T1000 (cell line): ENCODE measurements around the gene ZNF414.

Experiments used
- DNase-seq: peaks from one replicate; lab custom pipeline; 2025; ENCODE audit warnings: mixed read lengths; lab: John Stamatoyannopoulos, UW

The ZNF414 gene

DNA sequence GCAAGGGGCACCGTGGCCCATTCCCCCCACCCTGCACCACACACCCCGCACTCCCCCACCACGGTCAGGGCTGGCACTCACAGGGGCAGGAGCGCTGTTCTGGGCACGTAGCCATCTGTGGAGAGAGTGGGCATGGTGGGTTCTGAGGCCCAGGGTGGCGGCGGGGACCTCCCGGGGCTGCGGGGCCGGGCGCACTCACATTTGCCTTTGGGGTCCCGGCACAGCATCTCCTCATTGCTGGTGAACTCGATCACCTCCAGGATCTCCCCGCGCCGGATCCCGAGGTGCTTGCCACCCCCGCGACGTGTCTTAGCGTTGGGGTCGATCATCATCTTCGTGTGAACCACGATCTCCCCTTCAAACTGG lies 23.6 kb downstream of the ZNF414 start:
- DNase-seq, result no peak

DNA sequence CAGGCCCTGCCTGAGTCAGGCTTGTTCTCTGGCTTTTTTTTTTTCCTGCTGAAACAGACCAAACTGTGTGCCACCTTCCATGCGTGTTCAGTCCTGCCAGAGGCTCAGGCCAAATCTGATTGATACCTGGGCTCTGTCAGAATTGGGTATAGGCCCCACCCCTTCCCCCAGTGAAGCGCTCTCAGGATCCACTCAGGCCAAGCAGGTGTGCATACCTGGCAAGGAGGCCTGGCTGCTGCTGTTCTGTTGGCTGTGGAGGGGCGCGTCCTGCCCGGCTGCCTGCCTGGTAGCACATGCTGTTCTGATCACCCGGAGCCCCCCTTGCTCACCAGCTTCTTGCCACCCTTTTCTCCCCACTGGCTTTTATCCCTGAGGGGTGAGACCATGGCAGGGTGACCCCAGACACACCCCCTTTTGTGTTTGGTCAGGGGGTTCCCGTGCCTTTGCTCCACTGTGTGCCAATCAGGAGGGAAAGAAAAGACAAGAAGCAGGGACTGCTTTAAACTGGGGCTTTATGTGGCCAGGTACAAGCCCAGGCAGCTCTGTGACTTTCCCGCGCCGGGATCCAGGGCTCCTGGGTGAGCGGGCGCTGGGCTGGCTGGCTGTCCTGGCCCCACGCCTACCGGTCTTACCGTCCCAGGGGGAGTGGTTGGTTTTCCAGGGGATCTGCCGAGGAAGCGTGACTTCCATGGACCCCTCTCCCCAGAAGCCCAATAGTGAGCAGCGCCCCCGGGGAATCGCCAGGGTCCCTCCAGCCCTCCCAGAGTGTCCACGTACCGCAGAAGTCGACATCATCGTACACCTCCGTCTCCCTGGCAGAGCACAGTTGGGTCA lies 24.2 kb downstream of the ZNF414 start:
- no peak for DNase-seq

DNA sequence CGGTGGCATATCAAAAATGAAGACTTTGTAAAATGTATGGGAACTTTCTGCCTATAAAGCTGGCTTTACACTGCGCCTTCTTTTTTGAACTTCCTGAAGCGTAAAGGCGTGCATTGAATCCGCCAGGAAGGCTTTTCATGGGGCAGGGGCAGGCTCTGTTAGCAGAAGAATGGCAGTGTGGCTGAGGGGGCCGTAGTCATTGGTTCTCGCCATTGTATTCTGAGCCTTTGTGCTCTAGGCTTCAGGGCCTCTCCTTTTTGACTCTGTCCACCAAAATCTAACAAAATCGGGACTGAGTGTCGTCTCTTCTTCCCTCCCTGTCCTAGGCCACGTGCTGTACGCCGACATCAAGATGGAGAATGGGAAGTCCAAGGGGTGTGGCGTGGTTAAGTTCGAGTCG lies 25.6 kb downstream of the ZNF414 start:
- DNase-seq, result no peak

DNA sequence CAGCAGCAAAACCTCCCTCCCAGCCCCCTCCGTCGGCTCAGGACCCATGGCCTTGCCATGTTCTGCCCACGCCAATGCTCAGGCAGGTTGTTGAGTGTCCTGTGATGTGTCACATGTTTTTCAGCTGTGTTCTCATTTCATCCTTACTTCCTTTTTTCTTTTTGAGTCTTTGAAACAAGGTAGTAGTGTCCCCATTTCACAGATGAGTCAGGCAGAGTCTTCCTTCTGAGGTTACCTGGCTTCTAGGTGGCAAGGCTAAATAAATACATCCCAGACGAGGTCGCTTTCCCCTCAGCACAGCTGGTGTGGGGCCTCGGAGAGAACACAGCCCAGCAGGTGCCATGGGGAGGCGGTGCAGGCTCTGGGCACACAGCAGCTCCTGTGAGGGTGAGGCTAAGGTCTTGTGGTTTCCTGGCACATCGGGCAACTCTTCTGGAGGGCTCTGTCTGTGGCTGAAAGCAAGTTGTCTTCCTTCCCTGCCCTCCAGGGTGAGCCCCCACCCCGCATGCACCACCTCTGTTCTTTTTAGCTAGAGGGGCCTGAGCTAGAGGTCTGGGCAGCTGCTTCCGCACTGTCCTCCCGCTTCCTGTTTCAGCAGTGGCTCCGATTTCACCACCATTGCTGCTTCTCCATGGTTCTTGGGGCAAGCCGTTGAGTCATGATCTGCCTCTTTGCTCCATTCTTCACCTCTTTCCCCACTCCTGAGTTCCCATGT lies 26.7 kb downstream of the ZNF414 start:
- DNase-seq, result no peak

DNA sequence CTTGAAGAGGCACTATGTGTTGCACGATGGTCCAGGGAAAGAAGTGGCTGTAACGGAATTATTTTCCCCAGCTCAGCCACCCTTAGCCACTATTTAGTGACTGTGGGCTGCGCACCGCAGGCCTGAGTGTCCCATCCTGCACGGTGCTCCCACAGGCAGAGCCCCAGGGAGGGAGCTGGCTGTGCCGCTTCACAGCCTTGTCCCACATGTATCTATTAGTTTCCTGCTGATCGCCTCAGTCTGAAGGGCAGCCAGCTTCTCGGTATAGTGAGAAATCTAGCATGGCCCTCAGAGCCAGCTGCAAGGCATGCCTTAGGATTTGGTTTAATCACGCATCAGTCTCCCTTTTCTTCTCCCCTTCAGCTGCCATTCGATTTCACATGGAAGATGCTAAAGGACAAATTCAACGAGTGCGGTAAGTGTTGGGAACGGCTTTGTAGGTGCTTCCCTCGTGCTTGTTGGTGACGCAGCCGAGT lies 27.3 kb downstream of the ZNF414 start:
- DNase-seq, result no peak

DNA sequence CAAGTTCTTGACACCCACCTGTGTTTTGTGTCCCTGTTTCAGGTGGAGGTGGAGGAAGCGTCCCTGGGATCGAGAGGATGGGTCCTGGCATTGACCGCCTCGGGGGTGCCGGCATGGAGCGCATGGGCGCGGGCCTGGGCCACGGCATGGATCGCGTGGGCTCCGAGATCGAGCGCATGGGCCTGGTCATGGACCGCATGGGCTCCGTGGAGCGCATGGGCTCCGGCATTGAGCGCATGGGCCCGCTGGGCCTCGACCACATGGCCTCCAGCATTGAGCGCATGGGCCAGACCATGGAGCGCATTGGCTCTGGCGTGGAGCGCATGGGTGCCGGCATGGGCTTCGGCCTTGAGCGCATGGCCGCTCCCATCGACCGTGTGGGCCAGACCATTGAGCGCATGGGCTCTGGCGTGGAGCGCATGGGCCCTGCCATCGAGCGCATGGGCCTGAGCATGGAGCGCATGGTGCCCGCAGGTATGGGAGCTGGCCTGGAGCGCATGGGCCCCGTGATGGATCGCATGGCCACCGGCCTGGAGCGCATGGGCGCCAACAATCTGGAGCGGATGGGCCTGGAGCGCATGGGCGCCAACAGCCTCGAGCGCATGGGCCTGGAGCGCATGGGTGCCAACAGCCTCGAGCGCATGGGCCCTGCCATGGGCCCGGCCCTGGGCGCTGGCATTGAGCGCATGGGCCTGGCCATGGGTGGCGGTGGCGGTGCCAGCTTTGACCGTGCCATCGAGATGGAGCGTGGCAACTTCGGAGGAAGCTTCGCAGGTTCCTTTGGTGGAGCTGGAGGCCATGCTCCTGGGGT lies 28.2 kb downstream of the ZNF414 start:
- DNase-seq, result no peak

DNA sequence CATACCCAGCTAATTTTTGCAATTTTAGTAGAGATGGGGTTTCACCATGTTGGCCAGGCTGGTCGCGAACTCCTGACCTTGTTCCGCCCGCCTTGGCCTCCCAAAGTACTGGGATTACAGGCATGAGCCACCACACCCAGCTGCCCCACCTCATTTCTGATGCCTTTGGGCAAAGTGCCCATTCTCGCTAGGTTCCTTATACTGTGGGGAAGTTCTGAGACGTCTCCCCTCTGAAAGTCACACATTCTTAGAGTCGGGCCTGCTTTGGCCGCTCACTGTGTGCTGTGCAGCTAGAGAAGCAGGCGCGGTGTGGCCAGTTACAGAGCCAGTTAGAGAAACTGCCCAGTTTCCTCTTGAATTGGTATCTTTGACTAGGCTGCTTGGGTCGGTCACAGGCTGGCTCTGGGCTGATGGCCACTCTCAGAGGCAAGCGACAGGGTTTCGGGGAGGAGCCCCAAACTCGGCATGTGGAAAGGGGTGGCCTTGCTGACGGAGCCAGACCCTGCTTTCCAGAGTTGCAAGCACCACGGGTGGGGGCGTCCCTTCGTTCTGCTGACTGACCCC lies 29.6 kb downstream of the ZNF414 start:
- no peak for DNase-seq

DNA sequence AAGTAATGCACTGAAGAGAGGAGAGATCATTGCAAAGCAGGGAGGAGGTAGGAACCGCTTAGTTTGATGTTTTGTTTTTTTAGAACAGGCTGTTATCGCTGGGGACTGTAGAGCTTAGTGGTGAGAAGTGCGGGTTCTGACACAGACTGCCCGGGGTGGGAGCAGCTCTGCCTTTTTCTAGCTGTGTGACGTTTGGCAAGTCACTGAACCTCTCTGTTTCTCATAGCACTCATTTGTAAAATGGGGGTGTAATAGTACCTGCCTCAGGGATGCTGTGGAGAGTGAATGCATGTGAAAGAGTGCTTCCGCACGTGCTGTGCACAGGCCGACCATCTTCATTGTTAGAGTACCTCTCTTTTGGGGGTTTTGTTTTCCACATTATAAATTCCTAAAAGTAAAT lies 30.8 kb downstream of the ZNF414 start:
- DNase-seq, result no peak

DNA sequence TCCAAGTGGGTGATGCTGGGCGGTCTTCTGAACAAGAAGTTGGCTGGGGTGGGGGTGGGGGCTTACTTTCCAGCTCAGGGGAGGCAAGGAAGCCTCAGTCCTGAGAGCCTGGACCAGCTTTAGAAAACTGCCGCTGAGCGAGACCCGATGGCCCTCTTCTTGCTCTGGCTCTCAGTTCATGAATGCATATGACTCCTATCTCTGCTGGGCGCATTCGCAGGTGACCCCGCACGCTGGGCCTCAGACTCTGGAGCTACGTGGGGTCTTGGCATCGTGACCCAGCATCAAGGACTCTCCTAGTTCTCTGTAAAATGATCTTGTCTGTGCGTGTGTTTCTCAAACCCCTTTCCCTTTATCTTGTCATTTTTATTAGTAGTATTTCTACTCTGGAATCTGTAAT lies 31.3 kb downstream of the ZNF414 start:
- DNase-seq, result no peak

DNA sequence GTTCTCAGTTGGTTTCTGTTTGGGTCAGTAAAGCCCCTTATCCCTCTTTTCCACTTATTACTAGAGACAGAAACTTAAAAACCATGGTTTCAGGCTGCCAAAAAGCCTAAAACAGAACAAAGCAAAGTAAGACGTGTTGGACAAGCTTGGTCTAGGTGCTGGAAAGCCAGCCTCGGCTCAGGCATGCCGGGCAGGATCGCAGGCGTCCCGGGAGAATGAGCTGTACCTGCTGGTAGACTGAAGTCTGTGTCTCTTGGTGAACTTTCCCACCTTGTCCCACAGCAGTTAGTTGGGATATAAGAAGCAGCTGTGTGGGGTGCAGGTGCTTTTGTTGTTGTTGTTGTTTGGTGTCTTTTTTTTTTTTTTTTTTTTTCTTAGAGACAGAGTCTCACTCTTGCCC lies 32.4 kb downstream of the ZNF414 start:
- DNase-seq, result no peak

DNA sequence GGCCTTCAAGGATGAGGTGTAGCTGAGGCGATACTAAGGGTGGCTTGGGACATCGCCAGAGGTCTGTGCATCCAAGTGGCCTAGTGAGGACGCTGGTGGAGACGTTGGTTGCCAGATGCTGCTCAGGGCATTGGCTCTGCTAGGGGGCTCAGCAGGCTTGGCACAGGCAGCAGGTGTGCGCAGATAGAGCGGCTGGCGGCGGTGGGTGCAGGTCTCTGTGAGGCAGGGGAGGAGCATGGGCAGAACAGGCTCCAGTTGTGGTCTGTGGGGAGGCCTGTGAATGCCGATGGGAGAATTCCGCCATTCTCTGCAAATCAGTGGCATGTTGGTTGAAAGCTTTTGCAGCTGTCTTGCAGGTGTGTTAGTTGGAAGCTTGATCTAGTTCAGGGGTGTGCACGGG lies 32.8 kb downstream of the ZNF414 start:
- DNase-seq, result no peak

DNA sequence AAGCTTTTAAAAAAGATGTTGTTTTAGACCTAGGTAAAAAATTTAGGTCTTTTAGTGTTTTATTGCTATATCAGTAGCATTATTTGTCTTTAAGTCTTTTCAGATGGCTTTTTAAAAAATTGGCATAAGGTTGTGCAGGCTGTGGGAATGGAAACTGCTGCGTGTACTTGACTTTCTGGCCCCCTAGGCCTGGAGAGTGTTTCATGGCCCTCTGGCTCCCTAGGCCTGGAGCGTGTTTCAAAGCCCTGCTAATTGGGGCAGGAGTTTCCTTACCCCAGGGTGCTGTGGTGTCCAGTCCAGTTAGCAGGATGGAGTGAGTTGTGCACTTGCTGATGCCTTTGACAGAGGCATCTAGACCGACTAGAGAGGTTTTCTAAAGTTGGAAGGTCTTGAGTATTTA lies 35.4 kb downstream of the ZNF414 start:
- DNase-seq, result no peak

DNA sequence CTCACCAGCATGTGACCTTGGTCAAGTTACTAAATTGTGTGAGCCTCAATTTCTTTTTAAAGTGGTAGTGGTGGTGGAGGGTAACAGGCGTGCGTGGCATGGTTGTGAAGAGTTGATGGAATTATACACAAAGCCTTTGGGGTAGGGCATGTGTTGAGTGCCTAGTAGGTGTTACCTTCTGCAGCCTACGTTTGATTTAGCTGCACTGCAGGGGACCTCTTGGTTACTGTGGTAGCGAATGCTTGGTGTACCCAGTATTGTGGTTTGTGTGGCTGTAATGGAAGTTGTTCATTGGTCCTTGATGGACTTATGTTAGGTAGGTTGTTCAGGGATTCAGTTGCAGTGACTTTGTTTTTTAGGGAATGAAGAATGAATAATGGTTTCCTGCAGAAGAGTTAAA lies 36.1 kb downstream of the ZNF414 start:
- DNase-seq, result no peak

DNA sequence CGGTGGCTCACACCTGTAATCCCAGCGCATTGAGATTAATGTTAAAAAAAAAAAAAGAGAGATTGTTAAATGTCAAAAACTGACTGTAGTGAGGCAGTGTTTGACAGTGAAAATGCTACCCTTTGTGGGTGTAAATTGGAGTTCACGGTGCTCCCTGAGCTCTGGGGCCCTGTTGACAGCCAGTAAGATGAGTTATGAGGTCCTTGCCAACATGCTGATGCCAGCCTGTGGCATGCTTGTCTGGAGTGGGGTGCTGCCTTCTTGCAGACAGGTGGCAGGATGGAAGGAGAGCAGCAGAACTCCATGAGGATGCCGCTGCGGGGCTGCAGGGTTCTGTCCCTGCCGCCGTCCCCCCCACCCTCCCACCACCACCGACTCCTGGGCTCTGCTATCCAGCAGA lies 37.4 kb downstream of the ZNF414 start:
- no peak for DNase-seq

DNA sequence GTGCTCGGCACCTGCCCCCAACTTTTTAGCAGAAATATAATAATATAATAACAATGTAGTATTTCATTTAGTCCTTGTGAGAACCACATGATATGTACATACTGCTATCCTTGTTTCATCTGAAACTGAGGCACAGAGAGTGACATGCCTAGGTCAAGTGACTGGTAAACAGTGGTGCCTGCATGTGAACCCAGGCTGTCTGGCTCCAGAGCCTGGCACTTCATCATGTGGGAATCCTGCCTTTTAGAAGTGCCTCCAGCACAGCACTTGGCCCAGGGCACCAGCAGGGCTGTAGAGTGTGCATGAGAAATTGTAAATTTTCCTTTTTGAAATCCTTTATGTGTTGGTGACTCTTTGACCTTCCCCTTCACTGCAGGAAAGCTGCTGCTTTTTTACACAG lies 39.0 kb downstream of the ZNF414 start:
- no peak for DNase-seq

DNA sequence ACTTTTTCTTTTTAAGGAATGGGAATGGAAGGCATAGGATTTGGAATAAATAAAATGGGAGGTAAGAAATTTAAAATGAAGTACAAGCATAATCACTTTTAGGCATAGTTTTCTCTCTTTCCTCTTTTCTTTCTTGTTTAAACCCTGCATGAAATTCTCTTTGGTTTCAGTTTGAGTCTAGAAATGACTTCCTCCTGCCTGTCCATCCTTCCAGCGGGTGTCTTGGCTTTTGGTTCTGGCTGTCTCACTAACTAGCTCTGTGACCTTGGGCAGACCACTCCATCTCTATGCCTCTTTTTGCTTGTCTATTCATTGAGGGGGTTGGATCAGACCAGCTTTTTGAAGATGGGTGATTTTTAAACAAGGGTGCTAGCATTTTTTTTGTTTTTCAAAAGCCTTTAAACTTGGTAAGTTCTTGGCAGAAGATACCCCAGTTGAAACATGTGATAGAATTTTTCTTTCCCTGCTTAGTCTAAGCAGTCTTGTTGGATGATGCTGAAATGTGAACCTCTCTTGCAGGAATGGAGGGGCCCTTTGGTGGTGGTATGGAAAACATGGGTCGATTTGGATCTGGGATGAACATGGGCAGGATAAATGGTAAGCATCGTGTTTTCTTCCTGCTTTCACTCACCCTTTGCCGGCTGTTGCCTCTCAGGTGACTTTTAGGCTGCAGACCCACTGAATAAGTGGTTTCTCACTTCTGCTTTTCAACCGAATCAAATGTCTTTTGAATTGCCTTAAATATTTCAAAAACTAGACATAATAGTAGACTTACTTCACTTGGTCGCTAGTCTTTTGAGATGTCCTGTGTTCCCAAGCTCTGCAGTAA lies 40.1 kb downstream of the ZNF414 start:
- no peak for DNase-seq

DNA sequence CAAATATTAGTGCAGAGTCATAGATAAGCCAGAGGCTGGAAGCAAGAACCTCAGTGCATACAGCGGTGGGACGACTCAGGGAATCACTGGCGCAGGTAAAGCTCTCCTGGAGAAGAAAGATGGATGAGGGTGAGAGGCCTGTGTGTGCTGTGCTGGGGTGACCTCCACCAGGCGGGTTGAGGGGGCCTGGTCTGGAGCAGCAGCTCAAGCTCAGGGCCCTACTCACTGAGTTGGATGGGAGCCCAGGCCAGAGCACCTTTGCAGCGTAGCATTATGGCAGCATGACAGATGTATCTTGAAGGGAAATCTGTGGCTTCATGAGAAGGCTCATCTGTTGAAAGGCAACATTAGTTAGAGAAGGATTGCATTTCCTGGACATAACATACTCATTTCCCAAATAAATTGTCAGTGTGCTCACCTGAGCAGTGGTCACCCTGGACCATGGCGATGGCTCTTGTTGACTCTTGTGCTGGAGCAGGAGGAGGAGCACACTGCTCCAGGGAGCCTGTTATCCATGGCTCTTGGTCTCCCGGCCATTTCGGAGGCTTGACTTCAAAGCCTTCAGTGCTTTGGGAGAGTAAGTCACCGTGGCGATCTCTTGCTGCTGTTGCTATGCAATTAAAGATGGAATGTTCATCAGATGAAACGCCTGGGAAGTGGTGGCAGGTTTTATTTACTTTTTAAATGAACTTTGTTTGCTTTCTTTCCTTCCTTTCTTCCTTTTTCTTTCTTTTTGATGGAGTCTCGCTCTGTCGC lies 44.2 kb downstream of the ZNF414 start:
- no peak for DNase-seq

DNA sequence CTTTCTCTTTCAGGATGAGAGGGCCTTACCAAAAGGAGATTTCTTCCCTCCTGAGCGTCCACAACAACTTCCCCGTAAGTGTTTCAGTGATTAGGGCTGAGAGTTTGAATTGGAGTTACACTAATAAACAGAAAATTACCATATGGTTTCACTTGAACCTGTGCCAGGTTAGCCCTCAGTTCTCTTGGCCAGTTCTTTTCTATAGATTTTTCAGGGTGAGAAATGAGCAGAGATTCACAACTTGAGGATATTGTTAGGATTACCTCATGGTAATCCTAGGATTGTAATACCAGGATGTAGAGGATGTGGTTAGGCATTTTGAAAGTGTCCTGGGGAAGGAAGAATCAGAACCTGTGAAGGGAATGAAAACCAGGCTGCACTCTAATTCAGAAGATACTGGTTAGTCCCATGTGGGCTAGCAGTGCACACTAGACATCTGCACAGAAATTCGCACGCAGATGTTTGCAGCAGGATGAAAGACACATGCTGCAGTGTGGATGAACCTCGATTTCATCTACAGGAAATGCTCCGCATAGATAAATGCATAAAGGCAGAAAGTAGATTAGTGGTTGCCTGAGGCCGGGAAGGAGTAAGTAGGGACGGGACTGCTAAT lies 45.1 kb downstream of the ZNF414 start:
- no peak for DNase-seq

DNA sequence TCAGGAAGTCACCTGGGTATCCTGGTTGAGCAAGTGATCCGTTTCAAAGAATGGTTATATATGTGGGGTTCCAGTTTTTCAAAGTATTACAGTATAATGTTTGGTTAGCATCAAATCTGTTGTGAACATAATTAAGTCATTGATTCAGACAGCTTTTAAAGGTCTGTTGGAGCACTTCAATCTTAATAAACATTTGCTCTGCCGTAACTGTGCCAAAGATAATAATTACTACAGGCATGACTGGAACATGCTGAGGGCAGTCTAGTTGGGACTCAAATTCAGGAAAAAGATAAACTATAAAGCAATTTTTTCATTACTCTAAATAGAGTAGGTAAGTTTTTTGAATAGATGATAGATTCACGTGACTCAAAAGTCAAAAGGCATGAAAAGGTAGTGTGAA lies 45.8 kb downstream of the ZNF414 start:
- no peak for DNase-seq

DNA sequence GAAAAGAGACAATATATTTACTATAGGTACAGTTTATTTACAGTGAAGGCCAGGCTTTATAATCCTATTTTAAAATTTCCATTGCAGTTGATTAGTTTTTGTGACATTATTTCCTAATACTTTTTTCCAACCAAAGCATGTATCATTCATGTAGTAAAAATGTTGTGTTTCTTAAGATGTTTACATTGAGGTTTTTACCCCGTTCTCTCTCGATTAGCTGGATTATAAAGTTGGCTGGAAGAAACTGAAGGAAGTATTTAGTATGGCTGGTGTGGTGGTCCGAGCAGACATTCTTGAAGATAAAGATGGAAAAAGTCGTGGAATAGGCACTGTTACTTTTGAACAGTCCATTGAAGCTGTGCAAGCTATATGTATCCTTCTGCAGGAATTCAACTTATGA lies 47.9 kb downstream of the ZNF414 start:
- DNase-seq, result no peak
